ENCODE data around the gene CMYA5.

CMYA5 gene

GRCh38 chr5:79753877-79754645 lies 64.4 kb downstream of the CMYA5 start:
- peak overlapping the region; percentile 77 for H3K4me3 ChIP-seq (ENCODE audit: low read length)
- peak overlapping the region; percentile 76 for H3K9ac ChIP-seq (ENCODE audit: low read length)
- H3K79me2 ChIP-seq (ENCODE audit: low read length): peaks cover 3% of the 10 kb centered on the region; the same call in 1 of the 2 replicates
- no peaks in the 10 kb centered on the region for H3K27me3 ChIP-seq (ENCODE audit: low read depth, low read length)
- 0 out of 2 replicates have a peak overlapping the region, but pooled peaks have one; percentile 11 for H2AFZ ChIP-seq (ENCODE audit: low read depth, low read length)
- H3K9me3 ChIP-seq (ENCODE audit: insufficient read depth, low read length): no peaks in the 10 kb centered on the region
- peaks cover 60% of the 10 kb centered on the region for H3K4me1 ChIP-seq (ENCODE audit: low read length)
- H3K4me2 ChIP-seq (ENCODE audit: low read length): peak overlapping the region; percentile 80
- H4K20me1 ChIP-seq (ENCODE audit: insufficient read depth, low read length): no peaks in the 10 kb centered on the region
- no peak for TF ChIP-seq EZH2phosphoT487 (IDR thresholded peaks at IDR 0.05; ENCODE audit: low read depth)
- TF ChIP-seq, protein P1, sequence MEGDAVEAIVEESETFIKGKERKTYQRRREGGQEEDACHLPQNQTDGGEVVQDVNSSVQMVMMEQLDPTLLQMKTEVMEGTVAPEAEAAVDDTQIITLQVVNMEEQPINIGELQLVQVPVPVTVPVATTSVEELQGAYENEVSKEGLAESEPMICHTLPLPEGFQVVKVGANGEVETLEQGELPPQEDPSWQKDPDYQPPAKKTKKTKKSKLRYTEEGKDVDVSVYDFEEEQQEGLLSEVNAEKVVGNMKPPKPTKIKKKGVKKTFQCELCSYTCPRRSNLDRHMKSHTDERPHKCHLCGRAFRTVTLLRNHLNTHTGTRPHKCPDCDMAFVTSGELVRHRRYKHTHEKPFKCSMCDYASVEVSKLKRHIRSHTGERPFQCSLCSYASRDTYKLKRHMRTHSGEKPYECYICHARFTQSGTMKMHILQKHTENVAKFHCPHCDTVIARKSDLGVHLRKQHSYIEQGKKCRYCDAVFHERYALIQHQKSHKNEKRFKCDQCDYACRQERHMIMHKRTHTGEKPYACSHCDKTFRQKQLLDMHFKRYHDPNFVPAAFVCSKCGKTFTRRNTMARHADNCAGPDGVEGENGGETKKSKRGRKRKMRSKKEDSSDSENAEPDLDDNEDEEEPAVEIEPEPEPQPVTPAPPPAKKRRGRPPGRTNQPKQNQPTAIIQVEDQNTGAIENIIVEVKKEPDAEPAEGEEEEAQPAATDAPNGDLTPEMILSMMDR (IDR thresholded peaks at IDR 0.05; ENCODE audit: low read depth, low read length): no peak
- no peaks in the 10 kb centered on the region for H3K36me3 ChIP-seq (replicated peaks; ENCODE audit: low read depth, low read length)
- H3K27ac ChIP-seq (ENCODE audit: low read length): peak overlapping the region; percentile 97

GRCh38 chr5:79754865-79755555 lies 65.4 kb downstream of the CMYA5 start:
- Histone ChIP-seq H2AFZ (ENCODE audit: low read depth, low read length) (no peak overlapping the region), H3K27me3 (ENCODE audit: low read depth, low read length) (no peaks in the 10 kb centered on the region)

DNA sequence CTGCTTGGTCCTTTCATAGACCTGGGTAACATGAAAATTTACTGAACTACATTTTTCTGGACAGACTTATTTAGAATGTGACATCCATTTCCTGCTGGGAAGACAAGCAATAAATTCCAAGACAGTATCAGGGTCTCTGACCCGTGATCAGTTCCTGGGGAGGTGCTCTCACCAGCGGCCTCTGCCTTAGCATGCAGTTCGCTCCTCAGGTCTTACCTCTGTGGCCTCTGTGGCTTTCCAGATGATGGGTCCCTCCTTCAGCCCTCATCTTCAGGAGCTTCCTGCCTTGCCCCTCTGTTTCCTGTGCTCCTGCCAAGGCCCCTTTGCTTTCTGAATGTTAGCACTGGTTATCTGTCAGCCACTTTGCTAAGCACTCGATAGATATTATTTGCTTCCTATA lies 66.4 kb downstream of the CMYA5 start:
- H3K4me3 ChIP-seq (ENCODE audit: low read length): no peak overlapping the region
- no peak overlapping the region for H3K4me2 ChIP-seq (ENCODE audit: low read length)
- no peaks in the 10 kb centered on the region for H3K27me3 ChIP-seq (ENCODE audit: low read depth, low read length)
- peaks cover 44% of the 10 kb centered on the region for H3K4me1 ChIP-seq (ENCODE audit: low read length)
- H4K20me1 ChIP-seq (ENCODE audit: insufficient read depth, low read length): no peaks in the 10 kb centered on the region
- TF ChIP-seq, protein P1 (IDR thresholded peaks at IDR 0.05; ENCODE audit: low read depth, low read length): no peak
- TF ChIP-seq EZH2phosphoT487 (IDR thresholded peaks at IDR 0.05; ENCODE audit: low read depth): no peak
- no peak overlapping the region for H3K27ac ChIP-seq (ENCODE audit: low read length)
- H3K36me3 ChIP-seq (replicated peaks; ENCODE audit: low read depth, low read length): peaks cover 10% of the 10 kb centered on the region
- H3K9ac ChIP-seq (ENCODE audit: low read length): no peak overlapping the region
- H3K9me3 ChIP-seq (ENCODE audit: insufficient read depth, low read length): no peaks in the 10 kb centered on the region
- H3K79me2 ChIP-seq (ENCODE audit: low read length): peaks cover 3% of the 10 kb centered on the region; the same call in 1 of the 2 replicates
- no peak overlapping the region for H2AFZ ChIP-seq (ENCODE audit: low read depth, low read length)

More at GRCh38 chr5:79754865-79755555, 65.4 kb downstream of the CMYA5 start:
- H3K79me2 ChIP-seq (ENCODE audit: low read length): peaks cover 3% of the 10 kb centered on the region; the same call in 1 of the 2 replicates
- H3K4me3 ChIP-seq (ENCODE audit: low read length): peak overlapping the region; percentile 77
- H3K27ac ChIP-seq (ENCODE audit: low read length): 0 out of 2 replicates have a peak overlapping the region, but pooled peaks have one; percentile 97
- TF ChIP-seq, protein P1 (IDR thresholded peaks at IDR 0.05; ENCODE audit: low read depth, low read length): no peak
- no peak for TF ChIP-seq EZH2phosphoT487 (IDR thresholded peaks at IDR 0.05; ENCODE audit: low read depth)
- H3K4me2 ChIP-seq (ENCODE audit: low read length): peak overlapping the region; percentile 80
- H3K36me3 ChIP-seq (replicated peaks; ENCODE audit: low read depth, low read length): peaks cover 3% of the 10 kb centered on the region
- no peaks in the 10 kb centered on the region for H3K9me3 ChIP-seq (ENCODE audit: insufficient read depth, low read length)
- no peaks in the 10 kb centered on the region for H4K20me1 ChIP-seq (ENCODE audit: insufficient read depth, low read length)
- peak overlapping the region; percentile 76; the same call in 1 of the 2 replicates for H3K9ac ChIP-seq (ENCODE audit: low read length)
- peaks cover 55% of the 10 kb centered on the region for H3K4me1 ChIP-seq (ENCODE audit: low read length)

DNA sequence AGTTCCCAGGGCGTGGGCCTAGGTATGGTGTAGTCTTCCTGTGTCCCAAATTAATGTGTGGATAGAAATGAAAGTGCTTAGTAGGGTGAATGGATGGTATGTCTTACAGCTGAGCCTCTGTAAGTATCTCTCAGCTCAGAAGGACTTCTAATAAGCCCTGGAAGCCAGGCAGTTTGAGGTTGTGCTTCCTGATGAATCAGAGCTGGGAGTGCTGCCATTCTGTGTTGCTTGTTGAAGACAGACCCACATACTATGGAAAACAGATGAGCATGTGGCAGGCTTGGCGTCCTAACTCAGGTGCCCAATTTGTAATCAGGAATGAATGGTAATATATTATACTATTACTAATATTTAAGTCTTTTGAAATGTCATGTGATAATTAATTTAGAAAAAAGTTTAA lies 69.8 kb downstream of the CMYA5 start:
- TF ChIP-seq EZH2phosphoT487 (IDR thresholded peaks at IDR 0.05; ENCODE audit: low read depth): no peak
- TF ChIP-seq, protein P1 (IDR thresholded peaks at IDR 0.05; ENCODE audit: low read depth, low read length): no peak
- Histone ChIP-seq H3K79me2 (ENCODE audit: low read length) (peaks cover 3% of the 10 kb centered on the region; the same call in 1 of the 2 replicates), H2AFZ (ENCODE audit: low read depth, low read length) (no peak overlapping the region)

More for the DNA sequence above, 69.8 kb downstream of the CMYA5 start:
- Histone ChIP-seq H3K9me3 (ENCODE audit: insufficient read depth, low read length) (no peaks in the 10 kb centered on the region), H3K9ac (ENCODE audit: low read length) (no peak overlapping the region), H3K27ac (ENCODE audit: low read length) (no peak overlapping the region), H3K4me2 (ENCODE audit: low read length) (no peak overlapping the region), H3K36me3 (replicated peaks; ENCODE audit: low read depth, low read length) (peaks cover 18% of the 10 kb centered on the region), H3K4me1 (ENCODE audit: low read length) (peaks cover 13% of the 10 kb centered on the region), H3K4me3 (ENCODE audit: low read length) (no peak overlapping the region), H3K27me3 (ENCODE audit: low read depth, low read length) (no peaks in the 10 kb centered on the region), H4K20me1 (ENCODE audit: insufficient read depth, low read length) (no peaks in the 10 kb centered on the region)
